Hematopoietic multipotent progenitor cell treated with erythropoietin and hydrocortisone succinate and interleukin-3 and kit ligand, for 15 days (in vitro differentiated cells): ENCODE results near the gene ADNP2.

Source experiments
- DNase-seq: peaks from one replicate; pipeline ENCODE4 v3.0.0-alpha.2; 2015; ENCODE audit warnings: low spot score

The ADNP2 gene

GRCh38 chr18:80108739-80109675, at the start of gene ADNP2:
TSS of gene ADNP2 (plus strand) at chr18:80109262. CDS start at chr18:80117543, 8,281 bp downstream.
- peak; percentile 98 for DNase-seq

GRCh38 chr18:80059945-80060344, 49.1 kb upstream of the ADNP2 start:
- no peak for DNase-seq

GRCh38 chr18:80065705-80066104, 43.4 kb upstream of the ADNP2 start:
- DNase-seq = no peak

- no peak for DNase-seq
Measured at GRCh38 chr18:80067321-80067720, 41.7 kb upstream of the ADNP2 start.

- DNase-seq = no peak
Measured at GRCh38 chr18:80067897-80068296, 41.2 kb upstream of the ADNP2 start.

DNA sequence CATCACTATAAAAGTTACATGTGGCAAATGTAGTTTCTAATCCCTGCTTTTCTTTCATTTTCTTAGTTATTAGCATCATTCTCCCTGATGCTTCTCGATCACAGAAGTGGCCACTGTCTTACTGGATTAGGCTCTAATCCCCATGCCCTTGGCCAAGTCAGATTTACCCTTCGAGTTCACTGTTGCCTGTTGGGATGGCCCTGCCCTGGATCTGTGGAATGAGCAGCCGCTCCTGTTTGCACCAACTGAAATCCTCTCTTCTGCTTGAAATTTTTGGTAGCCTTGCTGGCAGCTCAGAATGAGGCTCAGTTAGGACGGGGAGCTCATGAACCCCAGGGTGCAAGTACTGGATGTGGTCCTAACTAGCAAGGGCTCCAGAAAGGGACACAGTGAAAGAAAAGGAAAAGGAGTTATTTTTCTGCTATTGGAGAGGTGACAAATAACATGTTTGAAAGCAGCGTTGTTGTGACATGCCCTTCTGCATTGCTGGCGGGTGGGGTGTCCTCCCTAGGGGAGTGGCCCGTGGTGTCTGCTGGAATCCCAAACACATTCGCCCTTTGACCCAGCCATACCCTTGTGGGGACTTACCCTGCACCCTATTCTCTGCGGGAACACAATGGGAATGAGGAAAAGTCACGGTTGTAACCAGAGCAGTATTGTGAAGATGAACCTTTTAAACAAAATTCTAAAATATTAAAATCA, 40.3 kb upstream of the ADNP2 start:
- DNase-seq = no peak

DNA sequence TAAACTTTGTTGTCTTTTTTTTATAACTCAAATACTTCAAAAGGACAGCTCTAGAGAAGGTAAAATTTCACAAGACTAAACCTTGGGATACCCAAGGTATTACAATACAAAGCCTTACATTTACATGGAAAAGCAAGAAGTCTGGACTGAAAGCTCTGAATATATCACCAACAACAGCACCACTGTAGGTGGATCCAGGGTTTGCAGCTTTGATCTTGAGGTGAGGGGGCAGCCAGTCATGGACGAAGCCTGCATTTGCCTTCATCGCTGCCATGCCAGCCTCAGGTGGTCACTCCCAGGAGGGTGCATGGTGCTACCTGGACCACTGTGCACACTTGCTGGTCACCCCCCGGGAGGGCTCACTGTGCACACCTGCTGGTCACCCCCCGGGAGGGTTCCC, 38.2 kb upstream of the ADNP2 start:
- no peak for DNase-seq

DNA sequence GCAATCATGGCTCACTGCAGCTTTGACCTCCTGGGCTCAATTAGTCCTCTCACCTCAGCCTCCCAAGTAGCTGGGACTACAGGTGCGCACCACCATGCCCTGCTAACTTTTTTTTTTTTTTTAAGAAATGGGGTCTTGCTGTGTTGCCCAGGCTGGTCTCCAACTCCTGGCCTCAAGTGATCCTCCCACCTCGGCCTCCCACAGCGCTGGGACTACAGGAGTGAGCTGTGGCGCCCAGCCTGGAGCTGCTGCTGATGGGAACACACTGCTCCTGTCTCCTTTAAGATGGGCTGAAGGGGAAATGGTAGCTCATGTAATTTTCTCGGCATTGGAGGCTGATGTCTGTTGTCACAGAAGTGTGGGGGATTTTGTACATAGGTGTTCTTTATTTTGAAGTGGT, 34.9 kb upstream of the ADNP2 start:
- no peak for DNase-seq

DNA sequence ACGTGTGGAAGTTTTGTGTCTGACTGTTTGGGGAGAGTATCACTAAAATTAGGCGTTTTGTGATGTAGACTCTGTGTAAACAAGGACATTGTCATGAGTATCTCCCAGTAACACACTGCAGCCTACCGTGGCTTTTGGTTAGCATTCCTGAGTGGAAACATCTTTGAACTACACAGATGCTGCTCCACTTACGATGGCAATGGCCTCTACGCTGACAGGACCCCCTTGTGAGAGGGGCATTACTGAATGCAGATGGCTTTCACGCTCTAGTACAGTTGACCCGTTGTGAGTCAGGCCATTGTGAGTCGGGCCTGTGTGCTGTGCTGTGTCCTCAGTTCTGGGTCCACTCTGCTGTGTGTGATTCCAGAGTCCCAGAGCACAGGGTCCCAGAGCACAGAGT, 34.4 kb upstream of the ADNP2 start:
- DNase-seq = no peak

DNA sequence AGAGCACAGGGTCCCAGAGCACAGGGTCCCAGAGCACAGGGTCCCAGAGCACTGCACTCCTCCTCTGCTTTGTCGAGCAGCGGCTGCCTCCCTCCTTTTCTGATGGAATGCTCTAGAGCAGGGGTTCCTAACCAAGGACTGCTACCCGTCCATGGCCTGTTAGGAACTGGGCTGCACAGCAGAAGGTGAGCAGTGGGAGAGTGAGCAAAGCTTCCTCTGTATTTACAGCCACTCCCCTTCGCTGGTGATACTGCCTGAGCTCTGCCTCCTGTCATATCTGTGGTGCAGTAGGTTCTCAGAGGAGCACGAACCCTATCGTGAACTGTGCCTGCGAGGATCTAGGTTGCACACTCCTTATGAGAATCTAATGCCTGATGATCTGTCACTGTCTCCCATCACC, 33.1 kb upstream of the ADNP2 start:
- DNase-seq = no peak

- no peak for DNase-seq
Measured at GRCh38 chr18:80076379-80076778, 32.7 kb upstream of the ADNP2 start.

- DNase-seq = no peak
Measured at GRCh38 chr18:80077873-80078272, 31.2 kb upstream of the ADNP2 start.

GRCh38 chr18:80086281-80086680, 22.8 kb upstream of the ADNP2 start:
- no peak for DNase-seq

- no peak for DNase-seq
Measured at GRCh38 chr18:80088036-80088435, 21.0 kb upstream of the ADNP2 start.

GRCh38 chr18:80088823-80089222, 20.2 kb upstream of the ADNP2 start:
- no peak for DNase-seq

DNA sequence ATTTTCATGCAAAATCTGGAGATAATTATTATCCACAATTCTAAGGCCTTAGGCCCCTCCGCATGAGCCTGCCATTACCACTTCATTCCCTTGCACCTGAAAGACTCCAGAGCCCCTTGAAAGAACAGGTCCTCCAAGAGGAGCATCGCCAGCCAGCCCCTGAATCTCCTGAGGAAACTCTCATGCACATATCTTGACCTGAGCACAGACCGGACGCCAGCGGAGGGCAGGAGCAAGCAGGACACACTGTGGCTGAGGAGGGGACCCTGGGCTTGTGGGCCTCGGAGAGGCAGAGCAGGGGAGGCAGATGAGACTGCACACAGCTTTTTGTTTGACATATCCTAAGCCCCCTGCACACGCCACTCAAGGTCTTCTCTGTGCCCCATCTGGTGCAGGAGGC, 13.6 kb upstream of the ADNP2 start:
- no peak for DNase-seq

DNA sequence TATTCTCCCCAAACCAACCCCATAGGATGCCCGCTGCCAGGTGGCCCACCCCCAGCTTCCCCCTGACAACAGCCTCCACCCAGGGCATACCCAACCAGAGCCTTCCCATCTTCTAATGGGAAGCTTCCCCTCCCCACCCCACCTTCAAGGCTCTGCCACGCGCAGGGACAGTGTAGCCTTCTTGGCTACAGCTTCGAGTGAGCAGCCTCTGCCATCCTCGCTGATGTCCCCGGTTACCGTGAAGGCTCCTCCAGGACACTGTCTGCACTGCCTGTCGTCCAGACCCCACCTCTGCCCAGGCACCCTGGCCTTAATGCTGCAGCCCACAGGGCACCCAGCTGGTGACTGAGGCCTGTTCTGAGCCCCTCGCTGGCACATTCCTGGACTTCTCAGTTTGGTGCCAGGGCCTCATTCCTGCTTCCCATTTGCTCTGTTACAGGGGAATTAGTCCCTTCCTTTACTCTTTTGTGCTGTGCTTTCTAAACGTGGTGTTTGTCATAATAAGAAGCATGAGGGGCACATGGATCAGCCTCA, 13.0 kb upstream of the ADNP2 start:
- DNase-seq = no peak

DNA sequence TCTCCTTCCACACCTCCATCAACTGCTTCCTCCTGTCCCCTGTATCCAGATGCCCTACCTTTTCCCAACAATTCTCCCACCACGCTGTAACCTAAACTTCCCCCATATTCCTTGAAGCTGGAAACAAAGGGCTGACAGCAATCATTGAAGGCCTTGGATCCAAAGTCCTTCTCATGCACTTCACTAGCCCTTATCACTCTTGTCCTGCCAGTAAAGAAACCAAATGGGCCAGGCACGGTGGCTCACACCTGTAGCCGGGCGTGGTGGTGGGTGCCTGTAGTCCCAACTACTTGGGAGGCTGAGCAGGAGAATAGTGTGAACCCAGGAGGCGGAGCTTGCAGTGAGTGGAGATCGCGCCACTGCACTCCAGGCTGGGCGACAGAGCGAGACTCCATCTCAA, 11.9 kb upstream of the ADNP2 start:
- no peak for DNase-seq

GRCh38 chr18:80103231-80103630, 5.8 kb upstream of the ADNP2 start:
- DNase-seq = no peak

GRCh38 chr18:80104364-80104779, 4.7 kb upstream of the ADNP2 start:
- DNase-seq = no peak

DNA sequence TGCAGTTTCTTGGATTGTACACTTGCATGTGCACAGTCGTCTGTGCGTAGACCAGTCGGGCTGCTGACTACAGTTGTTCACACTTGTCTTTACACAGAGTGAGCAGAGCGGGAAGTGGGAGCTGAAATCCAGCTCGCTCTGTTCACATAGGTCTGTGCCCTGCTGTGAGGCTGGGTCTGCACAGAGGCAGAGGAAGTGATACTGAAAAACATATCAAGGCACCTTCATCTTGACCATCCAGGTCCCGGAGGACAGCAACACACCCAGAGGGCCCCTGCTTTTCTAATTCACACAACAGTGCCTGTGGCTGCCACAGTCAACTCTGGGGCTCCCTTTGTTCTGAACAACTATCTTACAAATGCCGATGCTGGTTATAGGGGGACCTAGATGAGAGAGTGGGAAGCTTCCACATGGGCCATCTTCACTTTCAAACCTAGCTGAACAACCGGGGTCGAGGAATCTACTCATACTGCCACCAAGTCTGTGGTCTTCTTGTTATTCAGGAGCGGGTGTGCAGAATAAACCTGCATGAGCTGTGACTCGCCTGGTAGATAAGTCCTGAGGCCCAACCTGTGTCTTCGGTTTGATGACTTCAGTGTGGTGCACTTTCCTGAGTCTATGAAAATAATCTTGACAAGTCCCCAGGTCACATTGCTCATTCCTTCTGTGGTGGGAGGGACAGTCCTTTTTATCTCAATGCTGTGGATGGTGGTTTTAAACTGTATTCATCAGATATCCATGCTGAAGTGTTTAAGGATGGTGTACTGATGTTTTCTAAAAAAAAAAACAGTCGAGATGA, 3.5 kb upstream of the ADNP2 start:
- no peak for DNase-seq

DNA sequence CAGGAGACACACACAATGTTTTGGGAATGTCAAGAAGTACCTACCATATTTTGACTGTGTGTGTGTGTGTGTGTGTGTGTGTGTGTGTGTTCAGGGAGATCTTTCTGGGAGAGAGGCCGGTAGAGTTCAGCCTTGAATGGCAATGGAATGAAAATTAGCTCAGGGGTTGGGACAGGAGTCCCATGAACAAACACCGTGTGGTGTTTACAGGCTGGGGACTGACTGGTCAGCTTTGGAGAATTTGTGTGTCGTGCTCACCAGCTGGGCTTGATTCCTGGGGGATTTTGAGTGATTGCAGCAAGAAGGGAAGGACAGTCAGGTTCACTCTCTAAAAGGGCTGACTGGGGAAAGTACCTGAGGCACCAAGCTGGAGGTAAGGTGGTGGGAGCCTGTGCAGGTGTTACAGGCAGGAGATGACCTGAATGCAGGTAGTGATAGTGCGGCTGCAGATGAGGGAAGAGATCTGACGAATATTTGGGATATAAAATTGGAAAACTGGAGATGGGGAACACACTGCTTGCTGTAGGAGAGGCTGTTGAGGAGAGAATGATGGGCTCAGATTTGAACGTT, 2.5 kb upstream of the ADNP2 start:
- DNase-seq = no peak
